Measurements from ENCODE around the gene PLEKHO1.
"Not testable (repeated sequence)": the region's sequence is repeated elsewhere in the genome, so short reads cannot be mapped to it uniquely, and the experiment has no call there.

- TF ChIP-seq SMC3 (conservative IDR thresholded peaks at IDR 0.05; ENCODE audit: poor library complexity); EZH2 (IDR thresholded peaks at IDR 0.05; ENCODE audit: borderline replicate concordance, insufficient read depth, low read length, poor library complexity, severe bottlenecking); CTCF (IDR thresholded peaks at IDR 0.05; ENCODE audit: poor library complexity, severe bottlenecking); POLR2AphosphoS5 (IDR thresholded peaks at IDR 0.05); EP300 (conservative IDR thresholded peaks at IDR 0.05; ENCODE audit: poor library complexity, severe bottlenecking); MXI1 (conservative IDR thresholded peaks at IDR 0.05; ENCODE audit: poor library complexity, severe bottlenecking): not testable (repeated sequence)
Measured at GRCh38 chr1:150135400-150135799, 14.3 kb upstream of the PLEKHO1 start.
